Inferior parietal cortex (tissue), 1 donor: Measurements from ENCODE around the gene NDUFAF3.

Experiments used
- DNase-seq: peaks from one replicate; pipeline ENCODE4 v3.0.0-alpha.2; 2016; ENCODE audit errors: extremely low spot score

The NDUFAF3 gene

DNA sequence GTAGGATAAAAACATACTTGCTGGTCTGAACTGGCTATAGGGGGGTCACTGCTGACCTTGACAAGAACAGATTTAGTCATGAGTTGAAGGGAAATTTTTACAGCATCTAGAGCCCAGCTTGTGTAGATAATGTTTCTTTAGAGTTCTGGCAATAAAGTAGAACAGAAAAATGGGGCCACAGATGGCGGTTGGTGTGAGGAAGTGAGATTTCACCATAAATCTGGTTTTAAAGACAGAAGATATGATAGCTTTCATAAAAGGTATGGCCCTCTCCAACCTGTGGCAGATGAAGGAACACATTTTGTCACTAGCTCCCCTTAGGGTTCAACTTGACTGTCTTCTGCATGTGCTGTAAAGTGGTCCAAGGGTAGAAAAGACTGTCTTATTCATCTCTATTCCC is 31.6 kb downstream of the NDUFAF3 start:
- no peak for DNase-seq

DNA sequence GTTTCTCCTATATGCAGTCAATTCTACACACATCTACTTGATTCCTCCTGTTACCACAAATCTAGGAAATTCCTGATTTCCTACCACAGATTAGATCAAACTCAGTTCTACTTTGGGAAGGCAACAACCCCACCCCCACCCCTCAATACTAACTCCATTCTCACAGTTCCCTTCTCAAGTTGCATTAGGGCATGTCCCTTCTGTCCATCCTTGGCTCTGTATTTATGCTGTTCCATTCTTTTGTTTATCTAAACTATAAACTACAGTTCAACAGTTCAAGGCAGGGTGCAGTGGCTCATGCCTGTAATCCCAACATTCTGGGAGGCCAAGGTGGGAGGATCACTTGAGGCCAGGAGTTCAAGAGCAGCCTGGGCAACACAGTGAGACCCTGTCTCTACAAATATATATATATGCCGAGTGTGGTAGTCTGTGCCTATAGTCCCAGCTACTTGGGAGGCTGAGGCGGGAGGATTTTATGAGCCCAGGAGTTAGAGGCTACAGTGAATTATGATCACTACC is 32.5 kb downstream of the NDUFAF3 start:
- no peak for DNase-seq

DNA sequence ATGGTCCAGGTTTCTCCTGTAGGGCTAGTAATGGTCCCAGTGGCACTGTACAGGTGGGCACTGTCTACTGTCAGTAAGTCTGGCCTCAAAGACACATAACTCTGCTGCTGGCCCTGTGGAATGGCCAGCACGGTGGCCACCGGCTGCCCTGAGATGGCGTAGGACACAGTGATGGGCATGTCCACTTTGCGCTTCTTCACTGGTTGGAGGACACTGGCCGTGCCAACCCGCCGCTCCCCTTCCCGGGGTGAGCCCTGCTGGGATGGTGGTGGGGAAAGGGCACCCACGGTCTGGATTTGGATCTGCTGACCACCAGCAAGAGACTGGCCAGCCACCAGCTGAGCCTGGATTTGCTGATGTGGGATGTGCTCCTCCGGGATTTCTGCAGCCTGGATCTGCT is 35.3 kb downstream of the NDUFAF3 start:
- no peak for DNase-seq

DNA sequence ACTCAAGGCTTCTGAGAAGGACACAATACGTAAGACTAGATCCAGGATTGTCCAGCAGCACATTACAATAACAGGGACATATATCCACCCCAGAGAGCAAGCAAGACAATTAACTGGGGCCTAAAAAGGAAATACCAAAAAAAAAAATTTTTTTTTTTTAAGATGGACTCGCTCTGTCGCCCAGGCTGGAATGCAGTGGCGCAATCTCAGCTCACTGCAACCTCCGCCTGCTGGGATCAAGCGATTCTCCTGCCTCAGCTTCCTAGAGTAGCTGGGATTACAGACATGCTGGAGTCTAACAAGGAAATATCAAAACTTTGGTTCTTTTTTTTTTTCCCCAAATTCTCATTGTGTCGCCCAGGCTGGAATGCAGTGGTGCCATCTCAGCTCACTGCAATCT is 36.1 kb downstream of the NDUFAF3 start:
- no peak for DNase-seq
